ENCODE results near the gene TOR4A.
"Not testable (repeated sequence)": the region's sequence is repeated elsewhere in the genome, so short reads cannot be mapped to it uniquely, and the experiment has no call there.

TOR4A gene

DNA sequence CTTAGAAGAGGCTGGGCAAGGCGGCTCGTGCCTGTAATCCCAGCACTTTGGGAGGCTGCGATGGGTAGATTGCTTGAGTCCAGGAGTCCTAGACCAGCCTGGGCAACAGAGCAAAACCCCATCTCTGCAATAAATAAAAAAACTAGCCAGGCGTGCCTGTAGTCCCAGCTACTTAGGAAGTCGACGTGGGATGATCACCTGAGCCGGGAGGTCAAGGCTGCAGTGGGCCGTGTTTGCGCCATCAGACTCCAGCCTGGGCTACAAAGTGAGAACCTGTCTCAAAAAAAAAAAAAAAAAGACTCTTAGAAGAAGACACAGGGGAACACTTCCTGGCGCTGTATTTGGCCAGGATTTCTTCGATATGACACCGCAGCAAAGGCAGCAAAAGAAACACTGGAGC, 48.3 kb downstream of the TOR4A start:
- DNase-seq (ENCODE audit: low read depth in 1 of 2, low spot score in 1 of 2) = no peak
- Histone ChIP-seq H3K27ac (replicated peaks) (no peak overlapping the region), H3K4me3 (replicated peaks; ENCODE audit: insufficient read depth, low read length) (no peak overlapping the region), H3K27me3 (ENCODE audit: insufficient read depth, poor library complexity, severe bottlenecking) (no peaks in the 10 kb centered on the region)
- no peak for TF ChIP-seq SPI1 (IDR thresholded peaks at IDR 0.05; ENCODE audit: borderline replicate concordance, low read depth)
- no peak for TF ChIP-seq GABPA (IDR thresholded peaks at IDR 0.05; ENCODE audit: low read depth)
- TF ChIP-seq, protein P1, sequence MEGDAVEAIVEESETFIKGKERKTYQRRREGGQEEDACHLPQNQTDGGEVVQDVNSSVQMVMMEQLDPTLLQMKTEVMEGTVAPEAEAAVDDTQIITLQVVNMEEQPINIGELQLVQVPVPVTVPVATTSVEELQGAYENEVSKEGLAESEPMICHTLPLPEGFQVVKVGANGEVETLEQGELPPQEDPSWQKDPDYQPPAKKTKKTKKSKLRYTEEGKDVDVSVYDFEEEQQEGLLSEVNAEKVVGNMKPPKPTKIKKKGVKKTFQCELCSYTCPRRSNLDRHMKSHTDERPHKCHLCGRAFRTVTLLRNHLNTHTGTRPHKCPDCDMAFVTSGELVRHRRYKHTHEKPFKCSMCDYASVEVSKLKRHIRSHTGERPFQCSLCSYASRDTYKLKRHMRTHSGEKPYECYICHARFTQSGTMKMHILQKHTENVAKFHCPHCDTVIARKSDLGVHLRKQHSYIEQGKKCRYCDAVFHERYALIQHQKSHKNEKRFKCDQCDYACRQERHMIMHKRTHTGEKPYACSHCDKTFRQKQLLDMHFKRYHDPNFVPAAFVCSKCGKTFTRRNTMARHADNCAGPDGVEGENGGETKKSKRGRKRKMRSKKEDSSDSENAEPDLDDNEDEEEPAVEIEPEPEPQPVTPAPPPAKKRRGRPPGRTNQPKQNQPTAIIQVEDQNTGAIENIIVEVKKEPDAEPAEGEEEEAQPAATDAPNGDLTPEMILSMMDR (IDR thresholded peaks at IDR 0.05; ENCODE audit: insufficient read depth, low read length) = no peak
- TF ChIP-seq POLR2AphosphoS5 (IDR thresholded peaks at IDR 0.05; ENCODE audit: low read depth) = no peak
- TF ChIP-seq, protein P2, sequence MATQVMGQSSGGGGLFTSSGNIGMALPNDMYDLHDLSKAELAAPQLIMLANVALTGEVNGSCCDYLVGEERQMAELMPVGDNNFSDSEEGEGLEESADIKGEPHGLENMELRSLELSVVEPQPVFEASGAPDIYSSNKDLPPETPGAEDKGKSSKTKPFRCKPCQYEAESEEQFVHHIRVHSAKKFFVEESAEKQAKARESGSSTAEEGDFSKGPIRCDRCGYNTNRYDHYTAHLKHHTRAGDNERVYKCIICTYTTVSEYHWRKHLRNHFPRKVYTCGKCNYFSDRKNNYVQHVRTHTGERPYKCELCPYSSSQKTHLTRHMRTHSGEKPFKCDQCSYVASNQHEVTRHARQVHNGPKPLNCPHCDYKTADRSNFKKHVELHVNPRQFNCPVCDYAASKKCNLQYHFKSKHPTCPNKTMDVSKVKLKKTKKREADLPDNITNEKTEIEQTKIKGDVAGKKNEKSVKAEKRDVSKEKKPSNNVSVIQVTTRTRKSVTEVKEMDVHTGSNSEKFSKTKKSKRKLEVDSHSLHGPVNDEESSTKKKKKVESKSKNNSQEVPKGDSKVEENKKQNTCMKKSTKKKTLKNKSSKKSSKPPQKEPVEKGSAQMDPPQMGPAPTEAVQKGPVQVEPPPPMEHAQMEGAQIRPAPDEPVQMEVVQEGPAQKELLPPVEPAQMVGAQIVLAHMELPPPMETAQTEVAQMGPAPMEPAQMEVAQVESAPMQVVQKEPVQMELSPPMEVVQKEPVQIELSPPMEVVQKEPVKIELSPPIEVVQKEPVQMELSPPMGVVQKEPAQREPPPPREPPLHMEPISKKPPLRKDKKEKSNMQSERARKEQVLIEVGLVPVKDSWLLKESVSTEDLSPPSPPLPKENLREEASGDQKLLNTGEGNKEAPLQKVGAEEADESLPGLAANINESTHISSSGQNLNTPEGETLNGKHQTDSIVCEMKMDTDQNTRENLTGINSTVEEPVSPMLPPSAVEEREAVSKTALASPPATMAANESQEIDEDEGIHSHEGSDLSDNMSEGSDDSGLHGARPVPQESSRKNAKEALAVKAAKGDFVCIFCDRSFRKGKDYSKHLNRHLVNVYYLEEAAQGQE (IDR thresholded peaks at IDR 0.05; ENCODE audit: insufficient replicate concordance, low read depth) = no peak

DNA sequence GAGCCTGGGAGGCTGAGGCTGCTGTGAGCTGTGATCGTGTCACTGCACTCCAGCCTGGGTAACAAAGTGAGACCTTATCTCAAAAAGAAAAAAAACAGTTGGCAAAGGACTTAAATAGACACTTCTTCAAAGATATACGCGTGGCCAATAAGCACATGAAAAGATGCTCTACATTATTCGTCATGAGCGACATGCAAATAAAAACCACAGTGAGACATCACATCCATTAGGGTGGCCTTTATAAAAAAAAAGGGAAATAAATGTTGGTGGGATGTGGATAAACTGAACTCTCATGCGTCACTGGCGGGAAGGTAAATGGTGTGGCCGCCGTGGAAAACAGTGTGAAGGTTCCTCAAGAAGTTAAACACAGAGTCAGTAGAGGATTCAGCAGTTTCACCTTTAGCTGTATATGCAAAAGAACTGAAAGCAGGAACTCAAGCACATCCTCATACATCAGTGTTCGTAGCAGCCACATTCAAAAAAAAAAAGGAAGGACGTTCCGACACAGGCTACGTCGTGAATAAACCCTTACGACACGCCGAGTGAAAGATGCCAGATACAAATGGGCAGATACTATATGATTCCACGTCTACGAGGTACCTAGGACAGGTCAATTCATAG, 49.0 kb downstream of the TOR4A start:
- TF ChIP-seq, protein P2 (IDR thresholded peaks at IDR 0.05; ENCODE audit: insufficient replicate concordance, low read depth) = no peak
- TF ChIP-seq SPI1 (IDR thresholded peaks at IDR 0.05; ENCODE audit: borderline replicate concordance, low read depth) = peak; percentile 56; the same call in 1 of the 2 replicates
- Histone ChIP-seq H3K27me3 (ENCODE audit: insufficient read depth, poor library complexity, severe bottlenecking) (no peaks in the 10 kb centered on the region), H3K27ac (replicated peaks) (no peak overlapping the region), H3K4me3 (replicated peaks; ENCODE audit: insufficient read depth, low read length) (peak overlapping the region; percentile 25)
- peak; percentile 37 to 60 for DNase-seq (ENCODE audit: low read depth in 1 of 2, low spot score in 1 of 2)

DNA sequence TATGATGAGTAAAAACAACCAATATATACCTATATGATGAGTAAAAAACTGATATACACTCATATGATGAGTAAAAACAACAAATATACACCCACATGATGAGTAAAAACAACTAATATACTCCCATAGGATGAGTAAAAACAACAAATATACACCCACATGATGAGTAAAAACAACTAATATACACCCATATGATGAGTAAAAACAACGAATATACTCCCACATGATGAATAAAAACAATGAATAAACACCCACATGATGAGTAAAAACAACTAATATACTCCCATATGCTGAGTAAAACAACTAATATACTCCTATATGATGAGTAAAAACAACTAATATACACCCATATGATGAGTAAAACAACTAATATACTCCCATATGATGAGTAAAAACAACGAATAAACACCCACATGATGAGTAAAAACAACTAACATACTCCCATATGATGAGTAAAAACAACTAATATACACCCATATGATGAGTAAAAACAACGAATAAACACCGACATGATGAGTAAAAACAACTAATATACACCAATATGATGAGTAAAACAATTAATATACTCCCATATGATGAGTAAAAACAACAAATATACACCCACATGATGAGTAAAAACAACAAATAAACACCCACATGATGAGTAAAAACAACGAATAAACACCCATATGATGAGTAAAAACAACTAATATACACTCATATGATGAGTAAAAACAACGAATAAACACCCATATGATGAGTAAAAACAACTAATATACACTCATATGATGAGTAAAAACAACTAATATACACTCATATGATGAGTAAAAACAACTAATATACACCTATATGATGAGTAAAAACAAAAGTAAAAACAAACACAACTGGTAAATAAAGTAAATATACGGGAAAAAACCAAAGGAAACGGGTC, 50.4 kb downstream of the TOR4A start:
- not testable (repeated sequence) for H3K27ac ChIP-seq (replicated peaks); H3K4me3 ChIP-seq (replicated peaks; ENCODE audit: insufficient read depth, low read length); DNase-seq (ENCODE audit: low read depth in 1 of 2, low spot score in 1 of 2); H3K27me3 ChIP-seq (ENCODE audit: insufficient read depth, poor library complexity, severe bottlenecking)

DNA sequence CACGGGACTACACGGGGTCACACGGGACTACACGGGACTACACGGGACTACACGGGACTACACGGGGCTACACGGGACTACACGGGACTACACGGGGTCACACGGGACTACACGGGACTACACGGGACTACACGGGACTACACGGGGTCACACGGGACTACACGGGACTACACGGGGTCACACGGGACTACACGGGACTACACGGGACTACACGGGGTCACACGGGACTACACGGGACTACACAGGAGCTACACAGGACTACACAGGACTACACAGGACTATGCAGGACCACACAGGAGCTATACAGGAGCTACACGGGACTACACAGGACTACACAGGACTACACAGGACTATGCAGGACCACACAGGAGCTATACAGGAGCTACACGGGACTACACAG, 52.1 kb downstream of the TOR4A start:
- H3K27me3 ChIP-seq (ENCODE audit: insufficient read depth, poor library complexity, severe bottlenecking); DNase-seq (ENCODE audit: low read depth in 1 of 2, low spot score in 1 of 2); H3K27ac ChIP-seq (replicated peaks): not testable (repeated sequence)

DNA sequence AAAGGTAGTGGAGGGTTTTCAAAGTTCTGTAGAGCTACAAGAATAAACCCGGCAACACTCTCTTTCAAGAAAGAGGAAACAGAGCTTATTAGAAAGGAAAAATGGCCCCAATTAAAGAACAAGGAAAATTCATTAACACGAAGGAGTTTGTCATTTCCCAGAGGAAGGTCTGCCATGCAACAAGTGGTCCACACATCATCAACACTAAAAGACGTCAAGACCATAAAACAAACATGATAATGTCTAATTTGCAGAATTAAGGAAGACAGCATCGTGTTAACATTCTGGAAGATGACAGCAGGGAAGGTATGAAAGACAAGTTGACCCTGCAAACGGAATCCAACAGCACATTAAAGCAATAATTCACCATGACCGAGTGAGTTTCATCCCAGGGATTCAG, 53.2 kb downstream of the TOR4A start:
- DNase-seq (ENCODE audit: low read depth in 1 of 2, low spot score in 1 of 2) = no peak
- no peak overlapping the region for H3K27ac ChIP-seq (replicated peaks)
- H3K27me3 ChIP-seq (ENCODE audit: insufficient read depth, poor library complexity, severe bottlenecking) = no peaks in the 10 kb centered on the region
- H3K4me3 ChIP-seq (replicated peaks; ENCODE audit: insufficient read depth, low read length) = no peak overlapping the region
- TF ChIP-seq, protein P1 (IDR thresholded peaks at IDR 0.05; ENCODE audit: insufficient read depth, low read length) = no peak
- TF ChIP-seq SPI1 (IDR thresholded peaks at IDR 0.05; ENCODE audit: borderline replicate concordance, low read depth) (no peak), POLR2AphosphoS5 (IDR thresholded peaks at IDR 0.05; ENCODE audit: low read depth) (no peak), GABPA (IDR thresholded peaks at IDR 0.05; ENCODE audit: low read depth) (no peak)
- TF ChIP-seq, protein P2 (IDR thresholded peaks at IDR 0.05; ENCODE audit: insufficient replicate concordance, low read depth) = no peak

More for the DNA sequence above, 52.1 kb downstream of the TOR4A start:
- not testable (repeated sequence) for H3K4me3 ChIP-seq (replicated peaks; ENCODE audit: insufficient read depth, low read length)

Measured in HL-60 (cell line).